ENCODE results near the gene UVRAG.

UVRAG gene

DNA sequence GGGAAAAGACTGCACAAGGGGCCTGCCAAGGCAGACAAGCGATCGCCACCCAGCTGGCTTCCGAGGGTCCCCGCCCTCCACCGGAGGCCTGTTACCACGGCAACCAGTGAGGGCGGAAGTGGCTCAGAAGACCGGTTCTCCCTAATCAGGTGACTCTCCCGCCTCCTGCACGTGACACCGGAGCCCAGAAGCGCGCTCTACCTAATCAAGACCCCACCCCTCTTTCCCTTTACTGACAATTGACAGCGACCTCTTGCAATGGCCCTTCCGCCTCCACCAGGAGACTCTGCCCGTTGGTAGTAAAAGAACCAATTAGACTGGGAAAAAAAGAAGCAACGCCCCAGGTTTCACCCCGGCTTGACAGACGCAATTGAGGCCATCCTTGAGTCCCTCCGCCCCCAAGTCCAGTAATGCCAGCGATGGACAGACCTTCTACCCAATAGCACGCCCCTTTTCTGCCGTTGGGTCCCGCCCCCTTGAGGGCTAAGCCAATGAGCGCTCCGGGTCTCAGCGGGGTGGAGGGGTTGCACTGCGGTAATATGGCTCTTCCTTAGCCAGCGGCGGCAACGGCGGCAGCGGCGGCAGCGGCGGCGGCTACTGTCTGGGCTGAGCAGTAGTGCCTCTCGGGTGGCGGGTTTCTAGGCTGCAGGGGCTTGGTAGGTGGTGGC, at the start of gene UVRAG:
TSS of gene UVRAG (plus strand) at position 534 of the 668 bp plus-strand sequence. CDS start 198 bp downstream, outside the sequence.
- Histone ChIP-seq H3K36me3 (ENCODE audit: control insufficient read depth, insufficient read depth, low read length) (no peaks in the 10 kb centered on the region), H3K27me3 (replicated peaks; ENCODE audit: control insufficient read depth, insufficient read depth, low read length) (no peaks in the 10 kb centered on the region), H3K4me3 (replicated peaks; ENCODE audit: low read depth, low read length) (peak within 1 kb of the TSS; percentile 91)
- TF ChIP-seq, protein P1, sequence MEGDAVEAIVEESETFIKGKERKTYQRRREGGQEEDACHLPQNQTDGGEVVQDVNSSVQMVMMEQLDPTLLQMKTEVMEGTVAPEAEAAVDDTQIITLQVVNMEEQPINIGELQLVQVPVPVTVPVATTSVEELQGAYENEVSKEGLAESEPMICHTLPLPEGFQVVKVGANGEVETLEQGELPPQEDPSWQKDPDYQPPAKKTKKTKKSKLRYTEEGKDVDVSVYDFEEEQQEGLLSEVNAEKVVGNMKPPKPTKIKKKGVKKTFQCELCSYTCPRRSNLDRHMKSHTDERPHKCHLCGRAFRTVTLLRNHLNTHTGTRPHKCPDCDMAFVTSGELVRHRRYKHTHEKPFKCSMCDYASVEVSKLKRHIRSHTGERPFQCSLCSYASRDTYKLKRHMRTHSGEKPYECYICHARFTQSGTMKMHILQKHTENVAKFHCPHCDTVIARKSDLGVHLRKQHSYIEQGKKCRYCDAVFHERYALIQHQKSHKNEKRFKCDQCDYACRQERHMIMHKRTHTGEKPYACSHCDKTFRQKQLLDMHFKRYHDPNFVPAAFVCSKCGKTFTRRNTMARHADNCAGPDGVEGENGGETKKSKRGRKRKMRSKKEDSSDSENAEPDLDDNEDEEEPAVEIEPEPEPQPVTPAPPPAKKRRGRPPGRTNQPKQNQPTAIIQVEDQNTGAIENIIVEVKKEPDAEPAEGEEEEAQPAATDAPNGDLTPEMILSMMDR (IDR thresholded peaks at IDR 0.05; ENCODE audit: insufficient read depth, low read length, poor library complexity, severe bottlenecking) = no peak
- DNase-seq (ENCODE audit: extremely low read depth, insufficient read length) = peak; percentile 97

GRCh38 chr11:75766443-75767227, 48.4 kb upstream of the UVRAG start:
- no peaks in the 10 kb centered on the region for H3K27me3 ChIP-seq (replicated peaks; ENCODE audit: control insufficient read depth, insufficient read depth, low read length)
- H3K4me3 ChIP-seq (replicated peaks; ENCODE audit: low read depth, low read length) = no peak overlapping the region
- H3K36me3 ChIP-seq (ENCODE audit: control insufficient read depth, insufficient read depth, low read length) = no peaks in the 10 kb centered on the region
- no peak for DNase-seq (ENCODE audit: extremely low read depth, insufficient read length)
- TF ChIP-seq, protein P1 (IDR thresholded peaks at IDR 0.05; ENCODE audit: insufficient read depth, low read length, poor library complexity, severe bottlenecking) = no peak

- Histone ChIP-seq H3K4me3 (replicated peaks; ENCODE audit: low read depth, low read length) (no peak overlapping the region), H3K27me3 (replicated peaks; ENCODE audit: control insufficient read depth, insufficient read depth, low read length) (no peaks in the 10 kb centered on the region), H3K36me3 (ENCODE audit: control insufficient read depth, insufficient read depth, low read length) (no peaks in the 10 kb centered on the region)
- TF ChIP-seq, protein P1 (IDR thresholded peaks at IDR 0.05; ENCODE audit: insufficient read depth, low read length, poor library complexity, severe bottlenecking) = no peak
- DNase-seq (ENCODE audit: extremely low read depth, insufficient read length) = no peak
These were observed 47.8 kb upstream of the UVRAG start for GRCh38 chr11:75767228-75767572.

GRCh38 chr11:75767793-75768111, 47.3 kb upstream of the UVRAG start:
- TF ChIP-seq, protein P1 (IDR thresholded peaks at IDR 0.05; ENCODE audit: insufficient read depth, low read length, poor library complexity, severe bottlenecking) = no peak
- no peak overlapping the region for H3K4me3 ChIP-seq (replicated peaks; ENCODE audit: low read depth, low read length)
- no peaks in the 10 kb centered on the region for H3K27me3 ChIP-seq (replicated peaks; ENCODE audit: control insufficient read depth, insufficient read depth, low read length)
- DNase-seq (ENCODE audit: extremely low read depth, insufficient read length) = no peak
- no peaks in the 10 kb centered on the region for H3K36me3 ChIP-seq (ENCODE audit: control insufficient read depth, insufficient read depth, low read length)

- TF ChIP-seq, protein P1 (IDR thresholded peaks at IDR 0.05; ENCODE audit: insufficient read depth, low read length, poor library complexity, severe bottlenecking) = peak; percentile 50
These were observed 46.7 kb upstream of the UVRAG start, which contains the start of gene DGAT2 for GRCh38 chr11:75768112-75768908. DGAT2 (plus strand) TSS chr11:75768778; CDS start chr11:75768992, 214 bp downstream.

More at GRCh38 chr11:75768112-75768908, 46.7 kb upstream of the UVRAG start, which contains the start of gene DGAT2:
- Histone ChIP-seq H3K27me3 (replicated peaks; ENCODE audit: control insufficient read depth, insufficient read depth, low read length) (no peaks in the 10 kb centered on the region), H3K36me3 (ENCODE audit: control insufficient read depth, insufficient read depth, low read length) (no peaks in the 10 kb centered on the region), H3K4me3 (replicated peaks; ENCODE audit: low read depth, low read length) (peak within 1 kb of the TSS; percentile 73)
- DNase-seq (ENCODE audit: extremely low read depth, insufficient read length) = peak; percentile 93
